H1 (cell line): ENCODE measurements around the gene NTPCR. TPM values are rescaled to one million over a fixed set of nuclear protein-coding genes. Genes with fewer than 3 reads are reported as not detected.

Source experiments
- TAF7 ChIP-seq: optimal IDR thresholded peaks from 2 replicates; pipeline ENCODE3; 2011; ENCODE audit warnings: low read depth, mild to moderate bottlenecking, inconsistent platforms, low read length, moderate library complexity, borderline replicate concordance
- polyA plus RNA-seq, 7 experiments: library from polyadenylated mRNA; depleted of rRNA in 3 of 7; stranded (reverse) in 5 of 7; unstranded in 2 of 7; fragments of >200 nt in 5 of 7; fragments of 200-250 nt in 2 of 7; gene quantifications; 1 replicate in 5 of 7; 2 replicates in 1 of 7; 4 replicates in 1 of 7; pipeline versions ENCODE4 v1.2.1 to v1.2.3, GENCODE V29; 2011 to 2013; ENCODE audit warnings: missing spikeins in 2 of 7, mixed read lengths in 2 of 7
- total RNA-seq: library from RNA; stranded (reverse); fragmentation: NEBNext Ultra II Directional; extraction: Animal tissue kit (Norgen Biotek cat#: 25700); gene quantifications from 2 replicates; pipeline ENCODE4 v1.2.1, GENCODE V29; 2021

NTPCR gene
- total and polyA plus RNA-seq, 2 of the 8 experiments (the other 6 are each of a cell fraction or from before 2014, with no cell fraction given), result 22.6 to 73.1 TPM

- TF ChIP-seq TAF7, result no peak
These were observed 1.2 kb downstream of the NTPCR start (continued) for GRCh38 chr1:232951605-232952004.
